Islet precursor cell (in vitro differentiated cells): ENCODE data around the gene MDFI.
"Not testable (repeated sequence)": the region's sequence is repeated elsewhere in the genome, so short reads cannot be mapped to it uniquely, and the experiment has no call there.

ENCODE experiments used
- DNase-seq: peaks from one replicate; pipeline ENCODE4 v3.0.0-alpha.2; 2018

Gene MDFI

DNA sequence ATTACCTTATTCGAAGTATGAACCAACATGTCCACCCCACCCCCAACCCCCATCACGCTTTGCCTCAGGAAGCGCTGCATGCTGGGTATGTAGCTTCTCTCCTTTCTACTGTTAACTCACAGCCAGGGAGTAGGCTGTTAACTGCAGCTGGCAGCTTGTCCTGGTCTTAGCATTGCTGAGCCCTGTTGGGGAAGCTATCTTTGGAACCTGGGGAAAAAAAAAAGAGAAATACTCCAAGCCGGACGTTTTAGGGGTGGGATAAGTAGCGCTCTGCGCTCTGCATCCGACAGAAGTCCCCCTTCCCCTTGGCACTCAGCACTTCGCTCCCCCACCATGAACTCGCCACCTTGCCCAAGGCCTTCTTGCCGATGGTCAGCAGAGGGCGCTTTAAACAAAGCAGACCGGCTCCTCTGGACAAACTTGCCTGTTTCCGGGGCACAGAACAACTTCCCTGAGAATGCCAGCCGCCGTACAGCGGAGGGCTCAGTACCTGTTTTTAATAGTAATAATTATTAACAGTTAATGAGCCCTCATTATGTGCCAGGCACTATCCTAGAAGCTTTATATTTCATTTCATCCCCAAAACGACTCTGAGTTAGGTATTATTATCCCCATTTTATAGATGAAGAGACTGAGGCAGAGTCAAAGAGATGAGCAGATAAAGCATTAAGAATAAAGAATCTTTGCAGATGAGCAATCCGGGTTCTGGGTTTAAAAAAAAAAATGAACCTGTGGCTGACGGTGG is 35.2 kb upstream of the MDFI start:
- peak; percentile 92 for DNase-seq

DNA sequence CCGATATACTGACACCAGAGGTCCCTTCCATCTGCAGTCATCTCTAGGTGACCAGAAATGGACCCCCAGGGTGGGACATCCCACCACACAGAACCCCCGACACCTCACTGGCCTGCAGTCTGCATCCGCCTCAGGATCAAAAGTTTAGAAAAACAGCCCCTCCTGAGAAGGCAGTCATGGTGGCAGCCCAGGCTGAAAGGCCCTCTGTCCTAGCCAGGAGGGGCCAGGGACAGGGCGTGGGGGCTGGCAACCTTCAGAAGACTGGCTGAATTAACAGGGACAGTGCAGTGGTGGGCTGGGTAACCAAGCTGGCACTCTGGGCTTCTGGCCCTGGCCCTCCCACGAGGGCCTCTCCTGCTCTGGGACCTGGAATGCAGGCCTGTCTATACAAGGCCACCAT is 34.3 kb upstream of the MDFI start:
- no peak for DNase-seq

DNA sequence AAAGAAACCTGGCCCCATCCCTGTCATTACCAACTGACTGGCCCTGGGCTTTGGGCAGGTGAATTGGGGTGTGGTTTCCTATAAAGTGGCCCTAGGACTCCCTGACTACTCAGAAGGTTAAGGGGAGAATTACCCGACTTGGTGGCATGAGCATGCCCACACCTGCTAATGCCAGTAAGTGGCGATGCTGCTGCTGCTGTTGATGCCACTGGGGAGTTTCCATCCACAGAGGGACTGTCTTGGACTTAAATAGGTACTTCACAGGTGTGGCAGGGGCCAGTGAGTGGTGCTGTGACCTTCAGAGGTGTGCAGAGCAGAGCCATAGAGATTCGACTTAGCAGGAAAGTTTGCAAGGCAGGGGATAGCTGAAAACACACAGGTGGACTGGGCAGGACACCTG is 32.6 kb upstream of the MDFI start:
- no peak for DNase-seq

DNA sequence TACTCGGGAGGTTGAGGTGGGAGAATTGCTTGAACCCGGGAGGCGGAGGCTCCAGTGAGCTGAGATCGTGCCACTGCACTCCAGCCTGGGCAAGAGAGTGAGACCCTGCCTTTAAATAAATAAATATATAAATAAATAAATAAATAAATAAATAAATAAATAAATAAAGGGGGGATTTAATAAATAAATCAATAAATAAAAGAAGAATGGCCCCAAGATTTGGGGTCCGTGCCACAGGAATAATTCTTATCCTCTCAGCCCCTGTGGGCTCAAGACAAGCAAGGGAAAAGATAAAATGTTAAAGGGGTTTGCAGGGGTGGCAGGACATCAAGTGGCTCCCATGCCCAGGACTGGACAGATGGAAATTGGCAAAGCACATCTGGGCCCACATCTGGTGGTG is 31.2 kb upstream of the MDFI start:
- DNase-seq = no peak

DNA sequence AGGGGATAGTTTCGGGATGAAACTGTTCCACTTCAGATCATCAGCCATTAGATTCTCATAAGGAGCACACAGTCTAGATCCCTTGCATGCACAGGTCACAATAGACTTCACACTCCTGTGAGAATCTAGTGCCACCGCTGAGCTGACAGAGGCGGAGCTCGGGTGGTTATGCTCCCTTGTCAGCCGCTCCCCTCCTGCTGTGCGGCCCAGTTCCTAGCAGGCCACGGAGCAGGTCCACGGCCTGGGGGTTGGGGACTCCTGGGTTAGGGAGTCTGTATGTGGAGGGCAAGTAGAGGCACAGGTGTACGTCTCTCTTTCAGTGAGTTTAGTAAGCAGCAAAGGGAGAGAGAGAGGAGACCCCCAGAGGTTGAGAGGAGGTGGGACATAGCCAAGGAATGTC is 30.5 kb upstream of the MDFI start:
- DNase-seq = no peak

DNA sequence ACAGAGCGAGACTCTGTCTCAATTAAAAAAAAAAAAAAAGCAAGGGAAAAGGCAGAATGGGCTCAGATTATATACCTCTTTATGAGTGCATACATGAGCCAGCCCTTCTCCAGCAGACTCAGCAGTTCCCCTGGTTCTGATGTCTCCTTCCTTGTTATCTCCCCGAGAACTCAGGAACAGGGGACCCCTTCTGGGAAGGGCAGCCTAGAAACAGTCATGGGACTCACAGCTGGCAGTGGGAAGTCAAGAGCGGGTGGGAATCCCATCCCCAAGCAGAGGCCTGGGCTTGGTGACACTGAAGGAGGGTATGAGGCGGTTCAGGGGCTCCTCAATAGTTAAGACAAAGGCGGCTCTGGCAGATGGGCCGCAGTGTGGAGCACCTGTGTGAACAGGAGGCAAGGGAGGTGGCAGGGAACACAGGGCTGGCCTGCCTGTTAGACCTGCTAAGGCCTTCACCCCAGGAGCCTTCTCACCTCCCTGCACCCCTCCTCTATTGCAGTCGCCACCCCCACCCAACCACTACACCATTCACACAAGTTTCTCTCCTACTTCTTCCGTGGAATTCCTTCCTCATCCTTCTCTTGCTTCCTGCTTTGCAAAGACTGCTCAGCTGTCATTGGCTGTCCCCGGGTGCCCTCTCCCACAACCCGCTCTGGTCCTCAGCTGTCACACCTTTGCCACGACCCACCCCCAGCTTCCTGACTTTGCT is 29.7 kb upstream of the MDFI start:
- DNase-seq = no peak

DNA sequence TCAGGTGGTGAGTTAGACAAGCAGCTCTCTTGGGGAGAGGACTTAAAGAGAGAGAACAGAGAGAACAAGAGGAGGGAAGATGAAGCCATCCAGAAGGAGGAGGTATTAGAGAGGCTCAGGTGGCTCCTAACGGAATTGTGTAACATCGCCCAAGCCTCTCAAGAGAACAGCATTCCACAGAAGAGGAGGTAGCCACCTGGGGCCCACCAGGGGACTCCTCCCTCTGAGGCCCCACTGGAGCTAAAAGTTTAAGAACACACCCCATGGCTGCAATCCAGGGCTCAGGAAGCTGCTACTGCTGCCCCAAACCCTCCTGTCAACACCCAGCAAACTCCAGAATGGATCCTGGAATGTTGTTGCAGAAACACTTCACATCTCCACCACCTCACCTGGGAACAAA is 23.6 kb upstream of the MDFI start:
- DNase-seq = no peak

DNA sequence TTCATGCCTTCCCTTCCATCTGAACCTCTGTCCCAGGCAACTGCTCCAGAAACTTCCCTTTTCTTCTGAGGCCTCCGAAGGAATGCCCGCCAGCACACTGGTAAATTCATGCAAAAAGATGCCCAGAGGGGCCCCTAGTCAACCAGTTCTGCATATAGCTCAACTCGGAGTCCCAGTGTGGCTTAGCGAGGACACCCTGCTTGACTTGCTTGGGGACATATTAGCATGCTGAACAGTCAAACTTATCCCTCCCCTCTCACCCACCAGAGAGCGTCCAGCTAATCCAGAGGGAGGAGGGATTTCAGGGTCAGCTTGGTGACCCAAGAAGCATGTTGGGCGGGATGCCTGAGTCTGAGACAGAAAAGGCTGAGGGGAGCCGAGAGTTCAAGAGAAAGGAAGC is 23.0 kb upstream of the MDFI start:
- no peak for DNase-seq

DNA sequence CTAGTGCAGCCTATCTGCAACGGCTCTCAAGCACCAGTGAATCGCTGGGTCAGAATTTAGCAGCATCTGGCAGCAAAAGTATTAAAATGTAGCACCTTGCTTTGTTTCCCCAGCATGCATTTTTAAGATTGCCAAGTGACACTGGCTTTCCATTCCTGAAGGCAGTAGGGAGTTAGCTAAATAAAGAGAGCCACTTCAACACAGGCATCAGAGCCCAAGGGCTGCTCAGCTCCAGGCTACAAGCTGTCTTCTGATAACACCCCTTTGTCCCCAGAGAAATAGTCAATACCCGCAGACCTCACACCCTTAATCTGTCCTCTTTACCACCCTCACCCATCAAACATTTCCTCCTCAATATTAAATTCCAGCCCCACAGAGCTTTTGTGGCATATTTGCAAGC is 19.7 kb upstream of the MDFI start:
- DNase-seq = no peak

DNA sequence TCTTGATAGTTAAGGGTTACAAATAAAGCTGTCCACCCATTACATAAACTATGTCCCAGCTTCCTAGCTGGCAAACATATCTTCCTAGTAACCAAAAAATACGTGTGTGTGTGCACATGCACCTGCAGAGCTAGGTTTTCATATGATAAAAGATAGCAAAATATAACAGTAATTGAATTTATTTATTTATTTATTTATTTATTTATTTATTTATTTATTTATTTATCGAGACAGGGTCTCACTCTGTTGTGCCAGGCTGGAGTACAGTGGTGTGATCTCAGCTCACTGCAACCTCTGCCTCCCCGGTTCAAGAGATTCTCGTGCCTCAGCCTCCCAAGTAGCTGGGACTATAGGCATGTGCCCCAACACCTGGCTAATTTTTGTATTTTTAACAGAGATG is 19.1 kb upstream of the MDFI start:
- not testable (repeated sequence) for DNase-seq

DNA sequence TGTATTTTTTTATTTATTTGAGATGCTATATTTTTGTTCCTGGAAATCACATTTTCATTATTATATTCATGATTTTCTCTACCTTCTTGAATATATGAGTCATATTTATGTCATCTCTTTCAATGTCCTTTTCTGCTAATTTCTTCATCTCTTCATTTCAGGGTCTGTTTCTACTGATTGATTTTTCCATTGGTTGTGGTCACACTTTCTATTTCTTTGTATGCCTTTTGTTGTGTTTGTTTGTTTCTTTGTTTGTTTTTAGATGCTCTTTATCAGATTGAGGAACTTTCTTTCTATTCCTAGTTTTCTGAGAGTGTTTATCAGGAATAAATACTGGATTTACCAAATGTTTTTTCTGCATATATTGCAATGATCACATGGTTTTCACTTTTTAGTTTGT is 16.9 kb upstream of the MDFI start:
- no peak for DNase-seq

DNA sequence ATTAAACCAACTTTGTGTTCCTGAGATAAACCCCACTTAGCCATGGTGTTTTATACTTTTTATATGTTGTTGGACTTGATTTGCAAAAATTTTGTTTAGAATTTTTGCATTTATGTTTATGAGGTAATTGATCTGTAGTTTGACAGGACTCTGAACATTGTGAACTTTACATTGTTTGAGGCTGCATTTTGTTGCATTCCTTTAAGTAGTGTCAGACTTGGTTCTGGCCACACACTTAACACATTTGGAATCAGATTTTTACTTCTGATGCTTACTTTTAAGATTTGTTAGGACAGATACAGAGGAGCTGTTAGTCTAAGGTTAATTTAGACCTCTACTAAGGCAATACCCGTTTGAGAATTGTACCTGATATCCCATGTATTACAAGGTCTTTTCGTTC is 16.5 kb upstream of the MDFI start:
- no peak for DNase-seq

DNA sequence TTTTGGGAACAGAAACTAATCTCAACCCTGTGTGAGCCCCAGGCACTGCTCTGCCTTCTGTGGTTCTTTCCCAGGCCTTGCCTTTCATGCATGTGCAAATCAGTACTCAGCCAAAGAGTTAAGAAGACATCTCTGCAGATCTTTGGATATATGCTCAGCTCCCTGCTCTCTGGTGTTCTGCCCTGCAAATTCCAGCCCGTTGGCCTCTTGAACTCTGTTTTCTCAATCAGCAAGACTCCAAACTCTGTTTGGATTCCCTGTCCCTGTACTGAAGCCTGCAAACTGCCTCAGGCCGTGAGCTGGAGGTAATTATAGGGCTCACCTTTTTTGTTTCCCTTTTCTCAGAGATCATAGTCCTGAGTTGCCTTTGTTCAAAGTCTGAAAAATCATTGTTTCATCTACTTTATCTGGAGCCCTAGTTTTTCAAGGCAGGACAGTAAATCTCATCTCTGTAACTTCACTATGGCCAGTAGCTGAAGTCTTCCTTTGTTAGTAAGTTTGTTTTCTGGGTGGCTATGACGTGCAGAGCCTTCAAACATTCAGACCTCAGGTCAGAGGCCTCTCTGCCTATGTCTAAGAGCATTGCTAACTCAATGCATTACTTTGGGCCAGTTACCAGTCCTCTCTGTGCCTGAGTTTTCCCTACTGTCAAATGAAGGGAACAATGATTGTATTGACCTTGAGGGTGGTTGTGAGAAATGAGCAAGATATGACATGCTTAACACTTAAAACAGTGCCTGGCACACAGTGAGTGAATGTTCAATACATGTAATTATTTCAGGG is 15.9 kb upstream of the MDFI start:
- peak; percentile 93 for DNase-seq

DNA sequence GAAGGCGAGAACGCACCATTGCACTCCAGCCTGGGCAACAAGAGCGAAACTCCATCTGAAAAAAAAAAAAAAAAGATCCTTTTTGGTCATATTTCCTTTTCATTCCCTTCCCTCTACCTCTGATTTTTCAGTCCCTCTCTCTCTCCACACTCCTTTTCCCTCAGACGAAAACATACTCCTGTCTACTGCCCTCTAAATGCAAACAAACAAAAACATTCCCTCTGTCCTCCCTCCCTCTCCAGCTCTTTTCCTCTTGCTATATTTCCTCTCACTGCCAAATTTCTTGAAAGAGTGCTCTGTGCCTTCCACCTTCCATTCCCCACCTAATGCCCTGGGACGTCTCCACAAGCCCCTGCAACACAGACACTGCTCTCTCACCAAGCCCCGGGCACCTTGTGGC is 14.9 kb upstream of the MDFI start:
- no peak for DNase-seq

DNA sequence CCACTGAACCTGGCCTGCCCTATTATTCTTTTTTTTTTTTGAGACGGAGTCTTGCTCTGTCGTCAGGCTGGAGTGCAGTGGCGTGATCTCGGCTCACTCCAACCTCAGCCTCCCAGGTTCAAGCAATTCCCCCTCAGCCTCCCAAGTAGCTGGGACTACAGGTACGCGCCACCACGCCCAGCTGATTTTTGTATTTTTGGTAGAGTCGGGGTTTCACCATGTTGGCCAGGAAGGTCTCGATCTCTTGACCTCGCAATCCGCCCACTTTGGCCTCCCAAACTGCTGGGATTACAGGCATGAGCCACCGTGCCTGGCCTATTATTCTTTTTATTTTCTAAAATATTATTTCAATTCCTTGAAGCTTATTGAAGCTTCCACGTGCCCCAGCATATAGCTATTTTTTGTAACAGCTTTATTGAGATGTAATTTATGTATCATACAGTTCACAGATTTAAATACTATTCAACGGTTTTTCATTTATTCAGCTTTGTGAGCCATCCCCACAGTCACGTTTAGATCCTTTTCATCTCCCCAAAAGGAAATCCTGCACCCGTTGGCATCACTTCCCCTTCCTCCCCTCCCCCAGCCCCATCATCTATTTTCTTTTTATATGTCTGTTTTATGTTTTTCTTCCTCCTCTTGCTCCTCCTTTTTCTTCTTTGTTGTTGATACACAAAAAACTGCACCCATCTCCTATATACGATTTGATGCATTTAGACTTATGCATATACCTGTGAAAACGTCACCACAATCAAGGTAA is 13.5 kb upstream of the MDFI start:
- DNase-seq = no peak

DNA sequence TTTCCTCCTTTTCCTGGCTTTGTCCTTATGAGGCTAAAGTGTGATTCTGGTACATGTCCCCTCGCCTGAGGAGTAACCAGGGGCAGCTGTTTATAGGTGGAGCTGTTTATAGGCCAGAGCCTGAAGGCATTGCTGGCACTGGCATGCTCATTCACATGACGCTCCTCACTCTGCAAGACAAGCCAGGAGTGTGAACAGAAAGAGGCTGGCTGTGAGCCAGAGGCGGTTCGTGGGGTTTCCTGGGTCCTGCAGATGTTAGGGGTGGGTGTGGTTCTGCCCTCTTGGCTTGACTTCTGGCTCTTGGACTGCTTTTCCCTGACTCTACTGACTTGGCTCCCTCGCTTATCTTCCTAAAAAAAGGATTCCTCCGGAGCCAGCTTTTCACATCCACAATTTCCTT is 12.8 kb upstream of the MDFI start:
- peak; percentile 77 for DNase-seq

DNA sequence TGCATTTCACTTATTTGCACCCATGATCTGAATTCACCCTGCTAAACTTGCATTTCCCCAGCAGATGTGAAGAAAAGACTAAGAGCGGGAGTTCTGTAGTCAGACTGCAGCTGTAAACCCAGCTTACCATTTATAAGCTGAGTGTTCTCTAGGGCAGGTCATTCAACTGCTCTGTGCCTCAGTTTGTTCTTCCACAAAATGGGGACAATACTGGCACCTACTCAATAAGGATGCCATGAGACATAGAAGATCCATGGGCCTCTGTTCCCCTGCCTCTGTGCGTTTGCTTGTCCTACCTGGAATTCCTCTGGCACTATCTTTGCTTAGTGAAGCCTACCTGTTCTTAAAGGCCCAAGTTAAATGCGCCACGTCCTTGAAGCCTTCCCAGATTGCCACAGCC is 12.2 kb upstream of the MDFI start:
- no peak for DNase-seq

DNA sequence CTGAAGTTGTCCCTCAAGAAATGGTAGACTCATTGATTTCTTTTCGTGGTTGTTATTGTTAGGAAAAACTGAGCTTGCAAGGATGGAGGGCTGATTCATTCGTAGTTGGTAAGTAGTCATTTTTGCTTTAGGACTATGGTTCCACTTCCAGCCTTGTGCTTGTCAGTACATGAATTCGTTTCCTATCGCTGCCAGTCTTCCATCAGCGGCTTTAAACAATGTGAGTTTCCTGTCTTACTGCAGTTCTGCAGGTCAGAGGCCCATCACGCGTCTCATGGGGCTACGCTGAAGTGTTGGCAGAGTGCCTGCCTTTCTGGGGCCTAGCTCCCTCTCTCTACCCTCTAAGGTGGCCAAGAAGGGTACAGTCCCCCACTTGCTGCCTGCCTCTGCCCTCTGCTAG is 11.4 kb upstream of the MDFI start:
- DNase-seq = no peak

DNA sequence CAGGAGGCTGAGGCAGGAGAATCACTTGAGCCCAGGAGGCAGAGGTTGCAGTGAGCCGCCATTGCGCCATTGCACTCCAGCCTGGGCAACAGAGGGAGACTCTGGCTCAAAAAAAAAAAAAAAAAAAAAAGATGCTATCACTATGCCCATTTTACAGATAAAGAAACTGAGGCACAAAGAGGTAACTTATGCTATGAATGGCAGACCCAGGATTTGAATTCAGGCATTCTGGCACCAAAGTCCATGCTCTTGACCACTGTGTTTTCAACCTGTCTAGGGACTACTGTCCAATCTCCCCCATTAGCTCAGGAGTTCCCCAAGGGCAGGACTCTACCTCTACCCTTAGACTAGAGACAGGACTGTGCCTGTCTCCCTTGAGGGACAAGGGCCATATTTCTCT is 9.1 kb upstream of the MDFI start:
- no peak for DNase-seq

DNA sequence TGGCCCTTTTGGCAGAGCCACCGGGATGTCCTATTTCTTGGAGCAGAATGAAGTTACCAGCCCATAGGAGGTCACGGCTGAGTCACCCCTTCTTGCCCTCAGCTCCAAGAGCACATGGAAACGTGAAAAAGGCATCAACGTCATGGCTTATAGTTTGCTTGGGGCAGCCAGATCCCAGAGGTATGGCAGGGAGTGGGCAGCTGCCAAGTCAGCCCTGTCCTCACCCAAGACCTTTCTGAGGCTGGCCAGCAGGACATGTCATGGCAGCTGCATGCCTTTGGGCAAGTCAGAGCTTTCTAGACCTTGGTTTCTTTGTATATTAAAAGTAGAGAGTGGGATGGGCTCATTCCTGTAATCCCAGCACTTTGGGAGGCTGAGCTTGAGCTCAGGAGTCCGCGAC is 8.2 kb upstream of the MDFI start:
- no peak for DNase-seq

DNA sequence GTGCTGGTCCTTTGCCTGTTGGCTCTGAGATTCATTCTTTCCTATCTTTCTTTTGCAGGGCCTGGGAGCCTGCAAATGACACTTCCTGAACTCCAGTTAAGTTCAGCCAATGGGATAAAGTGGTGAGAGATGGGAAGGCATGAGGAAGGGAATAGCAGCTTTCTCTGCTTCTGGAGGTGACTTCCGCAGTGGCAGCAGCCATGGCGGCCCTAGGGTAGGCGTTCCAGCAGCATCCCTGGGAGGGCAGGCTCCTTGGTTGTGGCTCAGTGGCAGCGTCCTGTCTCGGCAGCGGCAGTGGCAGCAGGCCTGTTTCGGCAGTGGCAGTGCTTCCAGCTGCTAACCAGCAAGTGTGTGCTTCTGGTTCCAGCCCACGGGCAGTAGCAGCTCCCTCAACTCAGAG is 7.3 kb upstream of the MDFI start:
- no peak for DNase-seq

DNA sequence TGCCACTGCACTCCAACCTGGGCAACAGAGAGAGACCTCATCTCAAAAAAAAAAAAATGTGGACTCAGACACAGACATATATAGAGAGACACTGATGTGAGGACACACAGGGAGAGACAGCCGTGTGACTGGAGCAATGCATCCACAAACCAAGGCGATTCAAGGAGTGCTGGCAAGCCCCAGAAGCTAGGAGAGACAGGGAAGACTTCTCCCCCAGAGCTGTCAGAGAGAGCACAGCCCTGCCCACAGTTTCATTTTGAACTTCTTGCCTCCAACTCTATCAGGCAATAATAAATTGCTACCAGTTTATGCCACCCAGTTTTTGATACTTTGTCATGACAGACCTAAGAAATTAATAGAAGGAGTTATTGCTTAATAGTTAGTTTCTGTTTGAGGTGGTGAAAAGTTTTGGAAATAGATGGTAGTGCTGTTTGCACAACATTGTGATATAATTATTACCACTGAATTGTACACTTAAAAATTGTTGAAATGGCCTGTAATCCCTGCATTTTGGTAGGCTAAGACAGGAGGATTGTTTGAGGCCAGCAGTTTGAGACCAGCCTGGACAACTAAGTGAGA is 5.1 kb upstream of the MDFI start:
- DNase-seq = no peak

DNA sequence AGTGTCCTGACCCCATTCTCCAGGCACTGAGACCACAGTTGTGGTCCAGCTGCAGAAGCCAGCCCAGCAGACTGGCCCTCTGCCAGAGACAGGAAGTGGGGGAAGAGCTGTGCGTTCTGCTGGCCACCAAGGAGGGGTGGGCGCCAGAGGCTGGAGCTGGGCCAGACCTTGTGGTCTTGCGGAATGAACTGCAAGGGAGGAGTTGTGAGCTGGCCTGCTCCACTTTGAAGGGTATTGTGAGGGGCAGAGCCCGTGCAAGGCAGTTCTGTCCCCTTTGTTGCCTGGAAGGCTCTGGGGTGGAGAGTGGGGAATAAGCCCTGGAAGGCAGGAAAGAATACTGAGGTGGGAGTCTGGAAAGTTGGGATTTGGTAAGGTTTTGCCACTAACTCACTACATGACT is 3.6 kb upstream of the MDFI start:
- peak; percentile 90 for DNase-seq
